H1 (cell line): Measurements from ENCODE around the gene CA9. TPM values are rescaled to one million over a fixed set of nuclear protein-coding genes. Genes with fewer than 3 reads are reported as not detected.
A peak's percentile ranks its signal among the peaks of the same experiment; 100 is the strongest.

ENCODE experiments used
- CTCF ChIA-PET: fragments of 300-600 bp; sonication (Branson Sonifier 250); formaldehyde crosslinking; loops from one replicate; lab custom pipeline; 2021; ENCODE audit not compliant: partially characterized antibody; lab: Charles Lee
- POLR2A ChIA-PET: fragments of 300-600 bp; sonication (Branson Sonifier 250); formaldehyde crosslinking; loops from one replicate; lab custom pipeline; 2021; ENCODE audit warnings: inconsistent platforms; ENCODE audit not compliant: partially characterized antibody; lab: Charles Lee
- DNase-seq, 2 experiments: peaks; one replicate each; pipeline versions ENCODE4 v3.0.0 to v3.0.0-alpha.2; 2010 to 2022; ENCODE audit warnings: low spot score in 2 of 2, low read depth in 1 of 2, mixed read lengths in 1 of 2
- FAIRE-seq: peaks from 2 replicates; lab custom pipeline; 2011; peaks lifted over from hg19 to GRCh38; lab: Jason Lieb, UNC
- H2AFZ ChIP-seq: 2 replicates; pipeline ENCODE4 v1.8.1; 2012; ENCODE audit warnings: low read length, inconsistent platforms
- H2AK5ac ChIP-seq: 2 replicates; pipeline ENCODE4 v1.6.1; 2013; ENCODE audit warnings: low read depth, low read length
- H2BK120ac ChIP-seq: replicated peaks from 2 replicates; pipeline ENCODE3; 2013; ENCODE audit warnings: low read depth, low read length, inconsistent platforms
- H2BK12ac ChIP-seq: 2 replicates; pipeline ENCODE4 v1.6.1; 2013; ENCODE audit warnings: low read depth, low read length
- H2BK15ac ChIP-seq: 2 replicates; pipeline ENCODE4 v1.6.1; 2013; ENCODE audit warnings: low read length
- H2BK20ac ChIP-seq: 2 replicates; pipeline ENCODE4 v1.6.1; 2013; ENCODE audit warnings: low read length
- H2BK5ac ChIP-seq: 2 replicates; pipeline ENCODE4 v1.6.1; 2013; ENCODE audit warnings: low read depth, low read length
- H3K14ac ChIP-seq: 2 replicates; pipeline ENCODE4 v1.6.1; 2013; ENCODE audit warnings: inconsistent platforms; ENCODE audit not compliant: insufficient read length
- H3K18ac ChIP-seq: 2 replicates; pipeline ENCODE4 v1.6.1; 2013; ENCODE audit warnings: low read length; ENCODE audit errors: extremely low read depth
- H3K23ac ChIP-seq: 2 replicates; pipeline ENCODE4 v1.6.1; 2013; ENCODE audit warnings: inconsistent platforms; ENCODE audit not compliant: insufficient read length
- H3K23me2 ChIP-seq: 2 replicates; pipeline ENCODE4 v1.6.1; 2013; ENCODE audit warnings: low read depth, low read length
- H3K27ac ChIP-seq: 2 replicates; pipeline ENCODE4 v1.6.1; 2011; ENCODE audit warnings: low read depth, low read length, inconsistent platforms
- H3K27me3 ChIP-seq, 4 experiments: replicated peaks in 1 of 4; 1 replicate in 1 of 4; 2 replicates in 3 of 4; pipeline versions ENCODE4 v1.6.1 to v1.8.1; 2011 to 2013; ENCODE audit warnings: low read length in 3 of 4, mild to moderate bottlenecking in 3 of 4, inconsistent platforms in 2 of 4, mixed read lengths in 2 of 4, moderate library complexity in 1 of 4; ENCODE audit not compliant: control insufficient read depth in 3 of 4, insufficient read depth in 3 of 4; ENCODE audit errors: extremely low read depth in 1 of 4
- H3K36me3 ChIP-seq, 4 experiments: 2 replicates each; pipeline versions ENCODE4 v1.6.1 to v1.8.1; 2011 to 2013; ENCODE audit warnings: mild to moderate bottlenecking in 4 of 4, low read length in 3 of 4, moderate library complexity in 2 of 4, control low read depth in 1 of 4, inconsistent platforms in 1 of 4; ENCODE audit not compliant: insufficient read depth in 4 of 4, control insufficient read depth in 2 of 4
- H3K4ac ChIP-seq: replicated peaks from 2 replicates; pipeline ENCODE3; 2013; ENCODE audit warnings: low read length, low read depth, mixed read lengths, inconsistent platforms; ENCODE audit not compliant: insufficient read length
- H3K4me1 ChIP-seq, 4 experiments: replicated peaks in 1 of 4; 1 replicate in 1 of 4; 2 replicates in 3 of 4; pipeline versions ENCODE4 v1.6.1 to v1.8.1; 2011 to 2013; ENCODE audit warnings: low read length in 3 of 4, inconsistent platforms in 2 of 4, mixed read lengths in 1 of 4; ENCODE audit not compliant: insufficient read depth in 4 of 4, control insufficient read depth in 3 of 4
- H3K4me2 ChIP-seq, 2 experiments: 2 replicates each; pipeline versions ENCODE4 v1.6.1 to v1.8.1; 2011 to 2013; ENCODE audit warnings: low read depth in 2 of 2, low read length in 2 of 2, control low read depth in 1 of 2, inconsistent platforms in 1 of 2, mild to moderate bottlenecking in 1 of 2; ENCODE audit not compliant: insufficient read depth in 1 of 2
- H3K4me3 ChIP-seq, 4 experiments: fragments of 200-600, 300-600 bp in 1 of 4; sonication (generic), shearing (Covaris generic), sonication (Bioruptor Twin) in 1 of 4; 2 replicates each; pipeline versions ENCODE4 v1.5.1 to v1.8.1; 2011 to 2016; ENCODE audit warnings: low read length in 4 of 4, low read depth in 3 of 4, control low read depth in 2 of 4, inconsistent platforms in 2 of 4, mild to moderate bottlenecking in 2 of 4, mixed read lengths in 1 of 4, moderate library complexity in 1 of 4; ENCODE audit not compliant: insufficient read depth in 2 of 4; ENCODE audit errors: extremely low read depth in 1 of 4
- H3K56ac ChIP-seq: replicated peaks from 2 replicates; pipeline ENCODE3; 2013; ENCODE audit warnings: low read depth, mild to moderate bottlenecking, mixed read lengths, low read length, inconsistent platforms; ENCODE audit not compliant: insufficient read length
- H3K79me1 ChIP-seq: 2 replicates; pipeline ENCODE4 v1.6.1; 2013; ENCODE audit warnings: low read depth, low read length, control low read depth
- H3K79me2 ChIP-seq, 2 experiments: 2 replicates each; pipeline versions ENCODE4 v1.6.1 to v1.8.1; 2012 to 2013; ENCODE audit warnings: low read length in 2 of 2, mild to moderate bottlenecking in 2 of 2, inconsistent platforms in 1 of 2; ENCODE audit not compliant: insufficient read depth in 2 of 2, control insufficient read depth in 1 of 2
- H3K9ac ChIP-seq, 4 experiments: replicated peaks in 1 of 4; 1 replicate in 1 of 4; 2 replicates in 3 of 4; pipeline versions ENCODE4 v1.6.1 to v1.8.1; 2011 to 2013; ENCODE audit warnings: low read depth in 3 of 4, low read length in 3 of 4, control low read depth in 2 of 4, mild to moderate bottlenecking in 2 of 4, moderate library complexity in 2 of 4, inconsistent platforms in 1 of 4; ENCODE audit errors: extremely low read depth in 1 of 4
- H3K9me3 ChIP-seq, 2 experiments: 2 replicates each; pipeline versions ENCODE4 v1.6.1 to v1.8.1; 2012 to 2013; ENCODE audit warnings: mild to moderate bottlenecking in 2 of 2, moderate library complexity in 2 of 2, control low read depth in 1 of 2, inconsistent platforms in 1 of 2, low read depth in 1 of 2, low read length in 1 of 2, mixed read lengths in 1 of 2; ENCODE audit not compliant: insufficient read depth in 2 of 2
- H4K20me1 ChIP-seq, 2 experiments: replicated peaks in 1 of 2; 2 replicates each; pipeline versions ENCODE3 to v1.8.1; 2011 to 2013; ENCODE audit warnings: inconsistent platforms in 2 of 2, low read length in 2 of 2, mild to moderate bottlenecking in 1 of 2; ENCODE audit not compliant: insufficient read depth in 2 of 2, control insufficient read depth in 1 of 2
- H4K5ac ChIP-seq: 2 replicates; pipeline ENCODE4 v1.6.1; 2013; ENCODE audit warnings: low read length, low read depth, mixed read lengths, inconsistent platforms; ENCODE audit not compliant: insufficient read length
- H4K8ac ChIP-seq: 2 replicates; pipeline ENCODE4 v1.8.0; 2013; ENCODE audit warnings: mild to moderate bottlenecking, moderate library complexity, low read length, inconsistent platforms; ENCODE audit not compliant: insufficient read depth; ENCODE audit errors: extremely low read depth
- H4K91ac ChIP-seq: replicated peaks from 2 replicates; pipeline ENCODE3; 2013; ENCODE audit warnings: low read length, mixed read lengths, inconsistent platforms; ENCODE audit not compliant: insufficient read length
- POLR2A ChIP-seq, 2 experiments: IDR thresholded peaks; 1 replicate in 1 of 2; 2 replicates in 1 of 2; pipeline ENCODE4 v1.6.1; 2011; ENCODE audit warnings: low read depth in 2 of 2, low read length in 2 of 2, mild to moderate bottlenecking in 2 of 2; ENCODE audit errors: control extremely low read depth in 1 of 2
- SUZ12 ChIP-seq: fragments of 200-600 bp; sonication (generic); IDR thresholded peaks from 2 replicates; pipeline ENCODE4 v1.6.1; 2012; ENCODE audit warnings: mild to moderate bottlenecking, inconsistent platforms, low read length, moderate library complexity, mixed read lengths
- WGBS, 2 experiments: shearing (Covaris generic) in 1 of 2; methylation state at CpG; one replicate each; pipeline versions ENCODE4 v1.1.6 to v1.1.7; 2013 to 2015; ENCODE audit warnings: low lambda C conversion rate in 2 of 2, mixed read lengths in 2 of 2, inconsistent platforms in 1 of 2, low coverage in 1 of 2, missing lambda C conversion rate in 1 of 2; ENCODE audit not compliant: insufficient replicate concordance in 2 of 2, insufficient coverage in 1 of 2, insufficient read length in 1 of 2; ENCODE audit errors: extremely low coverage in 1 of 2, missing lambda C conversion rate in 1 of 2; 5-methylcytosine and 5-hydroxymethylcytosine counted together
- polyA plus RNA-seq, 7 experiments: library from polyadenylated mRNA; depleted of rRNA in 3 of 7; stranded (reverse) in 5 of 7; unstranded in 2 of 7; fragments of >200 nt in 5 of 7; fragments of 200-250 nt in 2 of 7; gene quantifications; 1 replicate in 5 of 7; 2 replicates in 1 of 7; 4 replicates in 1 of 7; pipeline versions ENCODE4 v1.2.1 to v1.2.3, GENCODE V29; 2011 to 2013; ENCODE audit warnings: missing spikeins in 2 of 7, mixed read lengths in 2 of 7
- total RNA-seq: library from RNA; stranded (reverse); fragmentation: NEBNext Ultra II Directional; extraction: Animal tissue kit (Norgen Biotek cat#: 25700); gene quantifications from 2 replicates; pipeline ENCODE4 v1.2.1, GENCODE V29; 2021

CA9 gene
- total and polyA plus RNA-seq, 2 of the 8 experiments (the other 6 are each of a cell fraction or from before 2014, with no cell fraction given) = 1.3 to 1.8 TPM

DNA sequence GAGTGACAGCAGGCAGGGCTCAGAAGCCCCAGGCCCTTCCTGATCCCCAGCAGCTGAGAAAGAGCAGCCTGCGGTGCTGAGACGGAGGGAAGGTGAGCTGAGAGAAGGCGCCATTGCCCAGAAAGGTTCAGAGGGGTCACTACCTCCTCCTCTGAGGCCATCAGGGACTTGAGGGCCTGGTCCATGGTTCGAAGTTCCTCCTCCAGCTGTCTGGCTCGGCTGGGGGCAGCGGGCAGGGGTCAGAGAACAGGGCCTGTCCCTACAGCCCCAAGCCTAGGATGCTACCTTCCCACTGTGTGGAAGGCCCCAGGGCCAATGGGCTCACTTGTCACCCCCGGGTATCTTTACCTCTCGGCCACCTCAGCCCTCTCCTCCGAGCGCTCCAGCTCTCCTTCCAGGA lies 11.2 kb downstream of the CA9 start:
- no peak overlapping the region for H3K18ac ChIP-seq
- H3K4ac ChIP-seq = no peak overlapping the region
- peaks cover 6 to 22% (median 10%) of the 10 kb centered on the region in 4 experiments; a peak in 6 of 7 replicates for H3K4me1 ChIP-seq
- ChIA-PET CTCF (interaction anchor here (0.6 to 3.5 kb wide), 5 partner anchors 10 to 41 kb away, joined by 3 to 25 read pairs (median 7); no protein-coding TSS in a partner anchor), POLR2A (interaction anchor here (0.8 to 8.4 kb wide), 8 partner anchors 9 to 41 kb away, joined by 3 to 55 read pairs (median 6); partner anchors contain the start of genes ARHGEF39, CCDC107 and RMRP)
- H4K91ac ChIP-seq = no peak overlapping the region
- no peak overlapping the region for H4K8ac ChIP-seq
- no peak overlapping the region for H3K27ac ChIP-seq
- peaks cover 0 to 21% of the 10 kb centered on the region in 2 experiments; a peak in 2 of 4 replicates for H3K79me2 ChIP-seq
- no peak for TF ChIP-seq SUZ12
- TF ChIP-seq POLR2A (IDR thresholded peaks at IDR 0.05; ENCODE audit: control extremely low read depth in 1 of 2, low read depth in 2 of 2, low read length in 2 of 2) = 0 out of 3 replicates have a peak, but pooled peaks of 1 of the 2 experiments have one; percentile 20
- peaks cover 14 to 46% (median 33%) of the 10 kb centered on the region in 4 experiments for H3K36me3 ChIP-seq
- H3K23ac ChIP-seq = no peak overlapping the region
- H3K9me3 ChIP-seq = no peaks in the 10 kb centered on the region
- no peak overlapping the region for H2BK5ac ChIP-seq
- no peak overlapping the region for H2BK15ac ChIP-seq
- FAIRE-seq = no peak
- H3K9ac ChIP-seq = no peak overlapping the region
- WGBS, 2 experiments = 91% methylated on average over 10 of the region's 10 CpGs; no CpG with 5 or more reads in 1 of the 2 experiments
- peaks cover 2% of the 10 kb centered on the region; the same call in 1 of the 2 replicates for H3K79me1 ChIP-seq
- H3K27me3 ChIP-seq = no peaks in the 10 kb centered on the region
- peaks cover 5% of the 10 kb centered on the region; the same call in 1 of the 2 replicates for H3K23me2 ChIP-seq
- no peak overlapping the region for H2BK120ac ChIP-seq
- no peak overlapping the region for H2BK12ac ChIP-seq
- no peak overlapping the region for H2BK20ac ChIP-seq
- no peak overlapping the region for H3K14ac ChIP-seq
- no peak overlapping the region for H2AFZ ChIP-seq
- H4K5ac ChIP-seq = no peak overlapping the region
- H3K4me2 ChIP-seq = no peak overlapping the region
- H2AK5ac ChIP-seq = no peak overlapping the region
- H3K4me3 ChIP-seq = no peak overlapping the region
- H4K20me1 ChIP-seq = peaks cover 10 to 12% of the 10 kb centered on the region in 2 experiments
- DNase-seq = no peak
- H3K56ac ChIP-seq = no peak overlapping the region
